ENCODE measurements around the gene NEB. TPM values are rescaled to one million over a fixed set of nuclear protein-coding genes. Genes with fewer than 3 reads are reported as not detected.

Gene NEB
- polyA plus RNA-seq, 1 of the 3 experiments (the other 2 are of a cell fraction) = 0.02 TPM

- POLR2A ChIA-PET = no interaction called here
- Histone ChIP-seq H3K9ac (no peak overlapping the region), H3F3A (replicated peaks; ENCODE audit: insufficient read depth) (peaks cover 9% of the 10 kb centered on the region), H3K4me2 (no peak overlapping the region), H3K4me1 (ENCODE audit: control insufficient read depth in 1 of 2, insufficient read depth in 2 of 2, low read depth in 1 of 2, low read length in 1 of 2) (no peaks in the 10 kb centered on the region), H3K27me3 (ENCODE audit: insufficient read depth) (no peaks in the 10 kb centered on the region), H3K9me3 (no peaks in the 10 kb centered on the region), H3K79me2 (ENCODE audit: insufficient read depth) (no peaks in the 10 kb centered on the region), H3K4me3 (ENCODE audit: low read depth in 2 of 2, low read length in 1 of 2) (no peak overlapping the region), H3K9me2 (no peaks in the 10 kb centered on the region), H4K20me1 (ENCODE audit: insufficient read depth) (no peaks in the 10 kb centered on the region), H3K36me3 (replicated peaks in 1 of 2; ENCODE audit: control insufficient read depth in 1 of 2, insufficient read depth in 2 of 2, low read length in 1 of 2) (peaks cover 0 to 4% of the 10 kb centered on the region in 2 experiments), H2AFZ (ENCODE audit: low read depth) (no peak overlapping the region), H3K27ac (ENCODE audit: low read depth in 2 of 2, low read length in 1 of 2) (no peak overlapping the region)
- CTCF ChIA-PET = no interaction called here
- DNase-seq = no peak
- 96% methylated on average over 4 of the region's 4 CpGs for WGBS (ENCODE audit: low lambda C conversion rate)
- TF ChIP-seq SIN3A (IDR thresholded peaks at IDR 0.05; ENCODE audit: borderline replicate concordance, low read depth, low read length) (no peak), RXRA (IDR thresholded peaks at IDR 0.05; ENCODE audit: borderline replicate concordance, low read depth) (no peak), USF1 (IDR thresholded peaks at IDR 0.05; ENCODE audit: borderline replicate concordance, low read depth) (no peak), FOXJ3 (CRISPR knock-in tag; IDR thresholded peaks at IDR 0.05) (no peak), RAD21 (IDR thresholded peaks at IDR 0.05; ENCODE audit: low read length) (no peak), EP300 (IDR thresholded peaks at IDR 0.05; ENCODE audit: borderline replicate concordance in 1 of 2, low read depth in 1 of 2, low read length in 1 of 2) (no peak), MEF2A (IDR thresholded peaks at IDR 0.05; ENCODE audit: borderline replicate concordance, low read depth) (no peak), EZH2phosphoT487 (IDR thresholded peaks at IDR 0.05; ENCODE audit: borderline replicate concordance, low read depth) (no peak), YY1 (IDR thresholded peaks at IDR 0.05; ENCODE audit: low read depth) (no peak), FOSL2 (IDR thresholded peaks at IDR 0.05; ENCODE audit: borderline replicate concordance, low read depth) (no peak), USF2 (IDR thresholded peaks at IDR 0.05; ENCODE audit: borderline replicate concordance, low read depth, low read length) (no peak), MXI1 (IDR thresholded peaks at IDR 0.05; ENCODE audit: low read depth, low read length) (no peak), REST (IDR thresholded peaks at IDR 0.05; ENCODE audit: low read depth, low read length) (no peak), MAX (IDR thresholded peaks at IDR 0.05; ENCODE audit: low read depth) (no peak), NFIC (IDR thresholded peaks at IDR 0.05; ENCODE audit: borderline replicate concordance) (no peak), SMC3 (IDR thresholded peaks at IDR 0.05; ENCODE audit: low read depth, low read length) (no peak), CTCF (IDR thresholded peaks at IDR 0.05) (no peak), FOXM1 (IDR thresholded peaks at IDR 0.05; ENCODE audit: low read depth) (no peak)
Measured at GRCh38 chr2:151491496-151491895, 242.8 kb downstream of the NEB start.

Measured in SK-N-SH (cell line).